Spleen (tissue), 7 donors: ENCODE measurements around the gene MON2.
A peak's percentile ranks its signal among the peaks of the same experiment; 100 is the strongest.

Experiments used
- POLR2AphosphoS5 ChIP-seq, 3 donors: sonication (generic); formaldehyde crosslinking; IDR thresholded peaks; one replicate each; pipeline ENCODE4 v1.5.1; 2017; ENCODE audit warnings: antibody characterized with exemption in 3 of 3
- TF ChIP-seq, protein P1 (sequence below), 11 experiments: fragments of 200-600 bp in 7 of 11; fragments of 450-650 bp in 4 of 11; sonication (generic) in 4 of 11; IDR thresholded peaks in 8 of 11; conservative IDR thresholded peaks in 3 of 11; 1 replicate in 7 of 11; 2 replicates in 4 of 11; pipeline versions ENCODE4 v1.4.0 to v1.8.0; 2016 to 2021; ENCODE audit warnings: antibody characterized with exemption in 11 of 11, inconsistent platforms in 4 of 11, mild to moderate bottlenecking in 1 of 11
- donor health status: DM: no; HTN: no; CAD: no; lungs with moderate emphysema.
- donor health status: DM: no; HTN: no; CAD: no.
- donor health status: DM: no; HTN: no; CAD: no.

DNA sequence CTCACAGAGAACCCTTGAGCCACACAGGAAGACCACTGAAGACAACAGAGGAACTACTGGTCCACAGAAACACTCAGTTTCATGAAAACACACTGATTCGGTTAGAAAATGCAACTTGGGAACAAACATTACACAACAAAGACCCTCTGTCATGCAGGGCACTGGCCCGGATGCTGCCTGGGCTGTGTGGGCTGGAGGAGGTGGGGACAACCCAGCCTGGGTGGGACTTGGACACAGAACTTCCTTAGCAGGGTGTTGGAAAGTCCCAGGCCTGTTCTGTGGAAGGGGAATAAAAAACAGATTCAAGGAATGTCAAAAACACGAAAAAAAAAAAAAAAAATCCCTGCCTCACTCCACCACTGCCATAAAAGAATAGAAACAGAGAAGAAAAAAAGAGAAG is 181.0 kb downstream of the MON2 start:
- TF ChIP-seq, protein P1, sequence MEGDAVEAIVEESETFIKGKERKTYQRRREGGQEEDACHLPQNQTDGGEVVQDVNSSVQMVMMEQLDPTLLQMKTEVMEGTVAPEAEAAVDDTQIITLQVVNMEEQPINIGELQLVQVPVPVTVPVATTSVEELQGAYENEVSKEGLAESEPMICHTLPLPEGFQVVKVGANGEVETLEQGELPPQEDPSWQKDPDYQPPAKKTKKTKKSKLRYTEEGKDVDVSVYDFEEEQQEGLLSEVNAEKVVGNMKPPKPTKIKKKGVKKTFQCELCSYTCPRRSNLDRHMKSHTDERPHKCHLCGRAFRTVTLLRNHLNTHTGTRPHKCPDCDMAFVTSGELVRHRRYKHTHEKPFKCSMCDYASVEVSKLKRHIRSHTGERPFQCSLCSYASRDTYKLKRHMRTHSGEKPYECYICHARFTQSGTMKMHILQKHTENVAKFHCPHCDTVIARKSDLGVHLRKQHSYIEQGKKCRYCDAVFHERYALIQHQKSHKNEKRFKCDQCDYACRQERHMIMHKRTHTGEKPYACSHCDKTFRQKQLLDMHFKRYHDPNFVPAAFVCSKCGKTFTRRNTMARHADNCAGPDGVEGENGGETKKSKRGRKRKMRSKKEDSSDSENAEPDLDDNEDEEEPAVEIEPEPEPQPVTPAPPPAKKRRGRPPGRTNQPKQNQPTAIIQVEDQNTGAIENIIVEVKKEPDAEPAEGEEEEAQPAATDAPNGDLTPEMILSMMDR (IDR thresholded peaks at IDR 0.05 in 8 of 11, conservative IDR thresholded peaks at IDR 0.05 in 3 of 11), result no peak
- peak in 2 of 3 donors; percentile 15 to 35 for TF ChIP-seq POLR2AphosphoS5 (IDR thresholded peaks at IDR 0.05)
